Measurements from ENCODE around the gene RIMS4.

- TF ChIP-seq EZH2 (IDR thresholded peaks at IDR 0.05; ENCODE audit: borderline replicate concordance, low read length): no peak
- no peak for TF ChIP-seq CTCF (IDR thresholded peaks at IDR 0.05; ENCODE audit: low read length)
Measured at GRCh38 chr20:44769481-44769863, 40.9 kb downstream of the RIMS4 start.

Measured in OCI-LY1 (cell line).